GM12892 (cell line): ENCODE data around the gene FGGY.
"Not testable (repeated sequence)": the region's sequence is repeated elsewhere in the genome, so short reads cannot be mapped to it uniquely, and the experiment has no call there.

Source experiments
- DNase-seq: peaks from one replicate; pipeline ENCODE4 v3.0.0; 2011; ENCODE audit not compliant: insufficient read length
- FAIRE-seq: peaks from 2 replicates; lab custom pipeline; 2011; peaks lifted over from hg19 to GRCh38; lab: Jason Lieb, UNC
- POLR2A ChIP-seq: IDR thresholded peaks from 2 replicates; pipeline ENCODE4 v1.6.1; 2011; ENCODE audit warnings: low read depth, low read length, control low read depth
- POLR2AphosphoS5 ChIP-seq: IDR thresholded peaks from 2 replicates; pipeline ENCODE4 v1.6.1; 2011; ENCODE audit warnings: low read depth, low read length, control low read depth
- TAF1 ChIP-seq: IDR thresholded peaks from 2 replicates; pipeline ENCODE4 v1.6.1; 2011; ENCODE audit warnings: low read depth, mild to moderate bottlenecking, control low read depth, low read length, borderline replicate concordance

FGGY gene

GRCh38 chr1:59718064-59718988, 421.4 kb downstream of the FGGY start:
- TF ChIP-seq TAF1 (no peak), POLR2AphosphoS5 (no peak), POLR2A (no peak)
- no peak for DNase-seq
- FAIRE-seq, result no peak

- TF ChIP-seq TAF1, result no peak
- no peak for TF ChIP-seq POLR2A
- no peak for TF ChIP-seq POLR2AphosphoS5
- no peak for DNase-seq
- no peak for FAIRE-seq
Observed at GRCh38 chr1:59718989-59719360, 422.1 kb downstream of the FGGY start.

GRCh38 chr1:59720326-59721115, 423.6 kb downstream of the FGGY start:
- no peak for TF ChIP-seq POLR2A
- TF ChIP-seq TAF1, result no peak
- TF ChIP-seq POLR2AphosphoS5, result no peak
- DNase-seq, result no peak
- no peak for FAIRE-seq

GRCh38 chr1:59730302-59730701, 433.4 kb downstream of the FGGY start:
- no peak for FAIRE-seq
- DNase-seq, result no peak
- TF ChIP-seq TAF1 (no peak), POLR2A (no peak), POLR2AphosphoS5 (no peak)

GRCh38 chr1:59730759-59731478, 434.0 kb downstream of the FGGY start:
- FAIRE-seq (peak; percentile 5), DNase-seq (no peak)
- TF ChIP-seq TAF1, result no peak
- TF ChIP-seq POLR2AphosphoS5, result no peak
- TF ChIP-seq POLR2A, result no peak

GRCh38 chr1:59731591-59731990, 434.7 kb downstream of the FGGY start:
- FAIRE-seq (no peak), DNase-seq (no peak)
- no peak for TF ChIP-seq POLR2A
- no peak for TF ChIP-seq TAF1
- TF ChIP-seq POLR2AphosphoS5, result no peak

GRCh38 chr1:59732214-59732955, 435.5 kb downstream of the FGGY start:
- TF ChIP-seq POLR2A (no peak), POLR2AphosphoS5 (no peak), TAF1 (no peak)
- DNase-seq (no peak), FAIRE-seq (no peak)

- no peak for FAIRE-seq
- no peak for TF ChIP-seq POLR2AphosphoS5
- TF ChIP-seq TAF1, result no peak
- TF ChIP-seq POLR2A, result no peak
- no peak for DNase-seq
Observed at GRCh38 chr1:59733443-59734141, 436.7 kb downstream of the FGGY start.

GRCh38 chr1:59735927-59736326, 439.0 kb downstream of the FGGY start:
- not testable (repeated sequence) for FAIRE-seq, DNase-seq

- no peak for DNase-seq
- FAIRE-seq, result no peak
- no peak for TF ChIP-seq TAF1
- TF ChIP-seq POLR2A, result no peak
- TF ChIP-seq POLR2AphosphoS5, result no peak
Observed at GRCh38 chr1:59736744-59737143, 439.9 kb downstream of the FGGY start.
